Measurements from ENCODE around the gene SVBP. TPM values are rescaled to one million over a fixed set of nuclear protein-coding genes. Genes with fewer than 3 reads are reported as not detected.

SVBP gene
- total and polyA plus RNA-seq, 2 donors (not counting 1 experiment from before 2014, with no cell fraction given) = 12.6 to 21.9 TPM

DNA sequence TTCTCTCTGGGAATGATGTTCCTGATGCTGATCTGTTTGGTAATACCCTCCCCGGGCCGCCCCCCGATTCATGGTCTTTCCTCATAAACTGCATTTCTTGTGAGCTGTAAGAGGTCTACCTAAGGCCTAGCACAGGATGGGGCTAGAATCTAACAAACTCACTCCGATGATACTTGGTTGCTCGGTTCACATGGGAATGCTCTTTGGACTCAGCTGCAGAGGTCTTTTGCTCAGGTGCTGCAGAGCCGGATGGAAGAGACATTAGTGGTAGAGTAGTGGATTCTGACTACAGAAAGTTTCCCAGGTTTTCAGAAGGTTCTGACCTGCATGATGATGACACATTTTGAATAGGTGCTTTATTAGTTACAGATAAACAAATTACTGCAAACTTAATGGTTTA, 40.7 kb downstream of the SVBP start:
- Histone ChIP-seq H3K79me2 (ENCODE audit: control insufficient read depth, insufficient read depth, low read length) (peaks cover 6% of the 10 kb centered on the region), H3K9me3 (ENCODE audit: control extremely low read depth in 1 of 3, control insufficient read depth in 2 of 3, insufficient read depth in 1 of 3, low read length in 2 of 3) (no peaks in the 10 kb centered on the region), H3K4me3 (ENCODE audit: control extremely low read depth in 1 of 5, extremely low read depth in 1 of 5, insufficient read depth in 1 of 5, low read depth in 2 of 5, low read length in 4 of 5) (no peak overlapping the region), H3K9ac (ENCODE audit: low read length) (no peak overlapping the region), H2AFZ (ENCODE audit: insufficient read depth, low read depth, low read length, poor library complexity, severe bottlenecking) (no peak overlapping the region), H3K4me2 (replicated peaks; ENCODE audit: low read depth, low read length, poor library complexity, severe bottlenecking) (no peak overlapping the region), H3K27ac (ENCODE audit: low read length in 2 of 2) (no peak overlapping the region), H3K4me1 (ENCODE audit: control insufficient read depth in 2 of 2, insufficient read depth in 2 of 2, low read length in 2 of 2) (no peaks in the 10 kb centered on the region), H4K20me1 (ENCODE audit: control insufficient read depth, insufficient read depth, low read length, poor library complexity, severe bottlenecking) (peaks cover 19% of the 10 kb centered on the region), H3K36me3 (replicated peaks in 1 of 2; ENCODE audit: control extremely low read depth in 1 of 2, control insufficient read depth in 1 of 2, extremely low read depth in 1 of 2, insufficient read depth in 2 of 2, low read length in 1 of 2) (peaks cover 19 to 57% of the 10 kb centered on the region in 2 experiments), H3K27me3 (replicated peaks in 1 of 4; ENCODE audit: control extremely low read depth in 1 of 4, control insufficient read depth in 3 of 4, insufficient read depth in 4 of 4, low read length in 3 of 4) (no peaks in the 10 kb centered on the region)
- no peak for TF ChIP-seq EZH2 (IDR thresholded peaks at IDR 0.05; ENCODE audit: borderline replicate concordance, insufficient read depth, low read depth, low read length, poor library complexity, severe bottlenecking)
- TF ChIP-seq, protein P1, sequence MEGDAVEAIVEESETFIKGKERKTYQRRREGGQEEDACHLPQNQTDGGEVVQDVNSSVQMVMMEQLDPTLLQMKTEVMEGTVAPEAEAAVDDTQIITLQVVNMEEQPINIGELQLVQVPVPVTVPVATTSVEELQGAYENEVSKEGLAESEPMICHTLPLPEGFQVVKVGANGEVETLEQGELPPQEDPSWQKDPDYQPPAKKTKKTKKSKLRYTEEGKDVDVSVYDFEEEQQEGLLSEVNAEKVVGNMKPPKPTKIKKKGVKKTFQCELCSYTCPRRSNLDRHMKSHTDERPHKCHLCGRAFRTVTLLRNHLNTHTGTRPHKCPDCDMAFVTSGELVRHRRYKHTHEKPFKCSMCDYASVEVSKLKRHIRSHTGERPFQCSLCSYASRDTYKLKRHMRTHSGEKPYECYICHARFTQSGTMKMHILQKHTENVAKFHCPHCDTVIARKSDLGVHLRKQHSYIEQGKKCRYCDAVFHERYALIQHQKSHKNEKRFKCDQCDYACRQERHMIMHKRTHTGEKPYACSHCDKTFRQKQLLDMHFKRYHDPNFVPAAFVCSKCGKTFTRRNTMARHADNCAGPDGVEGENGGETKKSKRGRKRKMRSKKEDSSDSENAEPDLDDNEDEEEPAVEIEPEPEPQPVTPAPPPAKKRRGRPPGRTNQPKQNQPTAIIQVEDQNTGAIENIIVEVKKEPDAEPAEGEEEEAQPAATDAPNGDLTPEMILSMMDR (IDR thresholded peaks at IDR 0.05) = no peak
- Mint-ChIP-seq H3K27me3 (no peaks in the 10 kb centered on the region), H3K27ac (no peak overlapping the region), H3K4me3 (no peak overlapping the region), H3K4me1 (peaks cover 5% of the 10 kb centered on the region), H3K9me3 (ENCODE audit: insufficient read depth) (no peaks in the 10 kb centered on the region)
- POLR2A ChIA-PET = no interaction called here
- WGBS (ENCODE audit: insufficient coverage) = 100% methylated on average over 5 of the region's 6 CpGs
- CTCF ChIA-PET = interaction anchor here (0.8 to 4.6 kb wide), 5 partner anchors 137 to 296 kb away, joined by 4 to 93 read pairs (median 14); no protein-coding TSS in a partner anchor
- no peak for ATAC-seq (ENCODE audit: low read depth)
- intact Hi-C loops (cut with micrococcal nuclease) = no loop called here
- no peak for DNase-seq

DNA sequence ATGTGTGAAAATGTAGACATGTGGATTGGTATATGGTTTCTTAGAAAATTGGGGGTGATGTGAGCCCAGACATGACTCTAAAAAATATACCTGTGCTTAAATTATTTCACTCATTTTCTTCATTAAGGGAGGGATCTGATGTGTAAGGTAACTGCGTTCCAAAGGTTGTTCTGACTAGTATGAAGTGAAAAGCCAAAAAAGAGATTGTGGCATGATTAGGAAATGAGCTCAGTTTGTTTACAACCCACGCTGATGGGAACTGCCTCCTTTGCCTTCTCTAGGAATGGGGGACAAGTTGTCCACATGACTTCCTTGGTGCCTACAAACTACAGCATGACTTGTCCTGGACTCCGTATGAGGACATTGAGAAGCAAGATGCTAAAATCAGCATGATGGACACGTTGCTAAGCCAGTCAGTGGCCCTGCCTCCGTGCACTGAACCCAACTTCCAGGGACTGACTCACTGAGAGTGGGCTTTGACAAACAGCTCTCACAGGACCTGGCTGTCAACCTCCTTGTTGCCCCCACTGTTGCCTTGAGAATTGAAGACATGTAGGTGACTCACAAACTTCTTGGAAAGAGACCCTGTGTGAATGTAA, 42.2 kb downstream of the SVBP start:
- Histone ChIP-seq H2AFZ (ENCODE audit: insufficient read depth, low read depth, low read length, poor library complexity, severe bottlenecking) (no peak overlapping the region), H3K4me1 (ENCODE audit: control insufficient read depth in 2 of 2, insufficient read depth in 2 of 2, low read length in 2 of 2) (no peaks in the 10 kb centered on the region), H3K27ac (ENCODE audit: low read length in 2 of 2) (no peak overlapping the region), H3K4me3 (ENCODE audit: control extremely low read depth in 1 of 5, extremely low read depth in 1 of 5, insufficient read depth in 1 of 5, low read depth in 2 of 5, low read length in 4 of 5) (no peak overlapping the region), H3K9me3 (ENCODE audit: control extremely low read depth in 1 of 3, control insufficient read depth in 2 of 3, insufficient read depth in 1 of 3, low read length in 2 of 3) (no peaks in the 10 kb centered on the region), H3K36me3 (replicated peaks in 1 of 2; ENCODE audit: control extremely low read depth in 1 of 2, control insufficient read depth in 1 of 2, extremely low read depth in 1 of 2, insufficient read depth in 2 of 2, low read length in 1 of 2) (peaks cover 15 to 46% of the 10 kb centered on the region in 2 experiments), H3K4me2 (replicated peaks; ENCODE audit: low read depth, low read length, poor library complexity, severe bottlenecking) (no peak overlapping the region), H3K27me3 (replicated peaks in 1 of 4; ENCODE audit: control extremely low read depth in 1 of 4, control insufficient read depth in 3 of 4, insufficient read depth in 4 of 4, low read length in 3 of 4) (no peaks in the 10 kb centered on the region), H3K9ac (ENCODE audit: low read length) (no peak overlapping the region), H3K79me2 (ENCODE audit: control insufficient read depth, insufficient read depth, low read length) (peaks cover 21% of the 10 kb centered on the region), H4K20me1 (ENCODE audit: control insufficient read depth, insufficient read depth, low read length, poor library complexity, severe bottlenecking) (peaks cover 19% of the 10 kb centered on the region)
- WGBS (ENCODE audit: insufficient coverage) = 96% methylated on average over 4 of the region's 5 CpGs
- H3K27me3 Mint-ChIP-seq = no peaks in the 10 kb centered on the region
- CTCF ChIA-PET = interaction anchor here (1.3 kb wide), 1 partner anchor 299 kb away, joined by 4 read pairs; no protein-coding TSS in a partner anchor
- H3K9me3 Mint-ChIP-seq (ENCODE audit: insufficient read depth) = no peaks in the 10 kb centered on the region
- TF ChIP-seq EZH2 (IDR thresholded peaks at IDR 0.05; ENCODE audit: borderline replicate concordance, insufficient read depth, low read depth, low read length, poor library complexity, severe bottlenecking) = no peak
- TF ChIP-seq, protein P1 (IDR thresholded peaks at IDR 0.05) = no peak
- H3K4me1 Mint-ChIP-seq = peaks cover 10% of the 10 kb centered on the region
- DNase-seq (no peak), ATAC-seq (ENCODE audit: low read depth) (no peak)
- no peak overlapping the region for H3K4me3 Mint-ChIP-seq
- POLR2A ChIA-PET = no interaction called here
- intact Hi-C loops (cut with micrococcal nuclease) = no loop called here
- H3K27ac Mint-ChIP-seq = no peak overlapping the region
